NCI-H2029 treated with DMSO at 0.1 percent for 48 hours (cell line): Measurements from ENCODE around the gene TTC28.
"Not testable (repeated sequence)": the region's sequence is repeated elsewhere in the genome, so short reads cannot be mapped to it uniquely, and the experiment has no call there.

Source experiments
- DNase-seq: peaks from one replicate; lab custom pipeline; 2025; lab: John Stamatoyannopoulos, UW

TTC28 gene

DNA sequence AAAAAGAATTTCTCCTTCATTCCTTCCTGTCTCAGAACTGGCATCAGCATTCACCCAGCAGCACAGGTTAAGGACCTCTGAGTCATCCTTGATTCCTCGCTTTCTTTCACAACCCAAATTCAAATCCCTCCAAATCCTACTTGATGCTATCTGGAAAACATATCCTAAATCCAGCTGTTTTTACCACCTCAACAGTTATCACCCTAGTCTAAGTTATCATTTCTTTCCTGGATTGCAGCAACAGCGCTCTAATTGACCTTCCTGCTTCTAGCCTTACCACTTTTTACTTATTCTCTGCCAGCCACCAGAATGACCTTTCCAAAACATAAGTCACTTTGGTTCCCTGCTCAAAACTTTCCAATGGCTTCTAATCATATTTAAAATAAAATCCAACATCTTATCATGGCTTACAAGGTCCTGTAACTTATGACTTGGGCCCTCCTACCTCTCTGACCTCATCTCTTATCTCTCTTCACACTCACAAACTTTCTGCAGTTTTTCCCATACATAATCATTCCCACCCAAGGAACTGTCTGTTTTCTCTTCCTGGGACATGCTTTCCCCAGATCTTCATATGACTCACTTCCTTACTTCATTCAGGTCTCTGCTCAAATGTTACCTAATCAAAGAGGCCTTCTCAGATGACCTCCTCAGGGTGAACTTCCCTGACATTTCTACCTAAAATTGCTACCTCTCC, 119.4 kb downstream of the TTC28 start:
- DNase-seq: no peak

DNA sequence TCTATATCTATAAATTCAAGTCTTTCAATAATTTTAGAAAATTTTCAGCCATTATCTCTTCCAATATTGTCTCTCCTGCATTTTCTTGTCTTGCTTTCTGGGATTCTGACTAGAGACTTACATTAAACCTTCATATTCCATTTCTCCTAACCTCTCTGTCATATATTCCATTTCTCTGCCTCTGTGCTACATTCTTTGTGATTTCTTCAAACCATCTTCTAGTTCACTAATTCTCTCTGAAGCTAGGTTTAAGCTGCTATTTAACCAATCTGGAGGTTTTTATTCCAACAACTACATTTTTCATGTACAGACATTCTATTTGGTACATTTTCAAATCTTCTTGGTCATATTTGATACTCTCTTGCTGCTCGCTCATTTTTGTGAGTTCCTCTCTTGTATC, 122.5 kb downstream of the TTC28 start:
- no peak for DNase-seq

DNA sequence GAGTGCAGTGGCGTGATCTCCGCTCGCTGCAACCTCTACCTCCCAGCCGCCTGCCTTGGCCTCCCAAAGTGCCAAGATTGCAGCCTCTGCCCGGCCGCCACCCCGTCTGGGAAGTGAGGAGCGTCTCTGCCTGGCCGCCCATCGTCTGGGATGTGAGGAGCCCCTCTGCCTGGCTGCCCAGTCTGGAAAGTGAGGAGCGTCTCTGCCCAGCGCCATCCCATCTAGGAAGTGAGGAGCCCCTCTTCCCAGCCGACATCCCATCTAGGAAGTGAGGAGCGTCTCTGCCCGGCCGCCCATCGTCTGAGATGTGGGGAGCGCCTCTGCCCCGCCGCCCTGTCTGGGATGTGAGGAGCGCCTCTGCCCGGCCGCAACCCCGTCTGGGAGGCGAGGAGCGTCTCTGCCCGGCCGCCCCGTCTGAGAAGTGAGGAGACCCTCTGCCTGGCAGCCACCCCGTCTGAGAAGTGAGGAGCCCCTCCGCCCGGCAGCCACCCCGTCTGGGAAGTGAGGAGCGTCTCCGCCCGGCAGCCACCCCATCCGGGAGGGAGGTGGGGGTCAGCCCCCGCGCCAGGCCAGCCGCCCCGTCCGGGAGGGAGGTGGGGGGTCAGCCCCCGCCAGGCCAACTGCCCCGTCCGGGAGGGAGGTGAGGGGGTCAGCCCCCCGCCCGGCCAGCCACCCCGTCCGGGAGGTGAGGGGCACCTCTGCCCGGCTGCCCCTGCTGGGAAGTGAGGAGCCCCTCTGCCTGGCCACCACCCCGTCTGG, 126.4 kb downstream of the TTC28 start:
- DNase-seq: not testable (repeated sequence)

DNA sequence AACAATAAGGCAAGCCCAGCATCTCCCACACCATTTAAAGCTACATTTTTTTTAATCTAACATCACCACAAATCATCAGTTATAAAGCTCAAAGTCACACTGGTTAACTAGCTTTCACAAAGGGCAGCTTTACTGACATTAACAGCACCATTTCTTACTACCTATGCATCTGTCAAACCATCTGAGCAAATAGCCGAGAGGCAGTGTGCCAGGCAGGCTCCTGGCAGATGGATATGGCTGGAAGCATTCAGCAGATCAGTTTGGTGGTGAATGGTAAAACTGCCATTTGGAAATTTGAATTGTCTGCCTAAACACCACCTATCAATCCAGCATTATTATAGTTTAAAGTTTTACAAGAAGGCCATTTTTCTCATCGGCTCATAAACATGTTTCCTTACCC, 131.2 kb downstream of the TTC28 start:
- DNase-seq: no peak

DNA sequence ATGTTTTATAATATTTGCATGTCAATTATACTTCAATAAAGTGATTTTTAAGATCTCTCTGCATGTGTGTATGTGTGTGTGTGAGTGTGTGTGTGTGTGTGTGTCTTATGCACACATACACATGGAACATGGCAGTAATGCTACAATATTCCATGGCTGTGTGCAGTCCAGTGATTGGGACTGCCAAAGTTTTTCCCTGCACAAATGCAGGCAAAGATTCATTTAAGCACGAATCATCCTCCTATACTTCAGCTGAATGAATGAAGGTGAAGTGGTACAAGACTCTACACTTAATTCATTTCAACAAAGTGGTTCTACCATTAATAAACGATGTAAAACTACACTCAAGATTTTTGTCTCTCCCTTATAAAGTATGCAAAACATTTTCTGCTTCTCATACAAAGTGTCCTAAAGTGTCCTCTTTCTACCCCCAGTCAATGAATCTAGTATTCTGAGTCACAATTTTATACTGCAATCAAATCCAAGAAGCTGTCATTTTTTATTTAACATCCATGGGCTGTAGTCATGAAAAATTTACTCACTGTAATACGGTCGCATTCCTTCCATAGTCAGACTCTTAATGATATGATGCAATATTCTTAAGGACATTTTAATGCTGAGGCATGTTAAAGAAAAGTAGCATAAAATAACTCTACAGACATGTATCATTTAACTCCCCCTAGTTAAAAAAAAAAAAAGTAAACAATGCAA, 132.4 kb downstream of the TTC28 start:
- no peak for DNase-seq

DNA sequence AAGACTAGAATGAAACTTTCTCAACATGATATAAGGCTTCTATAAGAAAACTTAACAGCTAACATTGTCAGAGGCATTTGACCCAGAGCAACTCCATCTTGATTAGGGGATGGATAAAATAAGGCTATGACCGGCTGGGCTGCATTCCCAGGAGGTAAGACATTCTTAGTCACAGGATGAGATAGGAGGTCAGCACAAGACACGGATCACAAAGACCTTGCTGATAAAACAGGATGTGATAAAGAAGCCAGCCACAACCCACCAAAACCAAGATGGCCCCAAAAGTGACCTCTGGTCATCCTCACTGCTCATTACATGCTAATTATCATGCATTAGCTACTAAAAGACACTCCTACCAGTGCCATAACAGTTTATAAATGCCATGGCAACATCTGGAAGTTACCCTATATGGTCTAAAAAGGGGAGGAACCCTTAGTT, 135.2 kb downstream of the TTC28 start:
- no peak for DNase-seq

DNA sequence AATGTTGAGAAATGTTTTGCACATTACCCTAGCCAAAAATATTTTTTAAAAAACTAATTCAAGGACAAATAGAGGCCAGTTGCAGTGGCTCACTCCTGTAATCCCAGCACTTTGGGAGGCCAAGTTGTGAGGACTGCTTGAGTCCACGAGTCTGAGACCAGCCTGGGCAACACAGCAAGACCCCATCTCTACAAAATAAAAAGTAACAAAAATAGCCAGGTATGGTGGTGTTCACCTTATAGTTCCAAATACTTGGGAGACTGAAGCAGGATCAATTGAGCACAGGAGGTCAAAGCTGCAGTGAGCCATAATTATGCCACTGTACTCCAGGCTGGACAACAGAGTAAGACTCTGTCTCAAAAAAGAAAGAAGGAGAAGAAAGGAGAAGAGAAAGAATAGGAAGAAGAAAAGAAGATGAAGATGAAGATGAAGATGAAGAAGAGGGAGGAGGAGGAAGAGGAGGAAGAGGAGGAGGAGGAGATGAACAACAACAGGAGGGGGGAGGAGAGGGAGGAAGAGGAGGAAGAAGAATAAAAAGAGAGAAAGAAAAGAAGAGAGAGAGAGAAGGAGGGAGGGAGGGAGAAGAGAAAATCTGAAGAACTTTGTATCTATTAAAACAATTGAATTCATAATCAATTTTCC, 136.5 kb downstream of the TTC28 start:
- no peak for DNase-seq

DNA sequence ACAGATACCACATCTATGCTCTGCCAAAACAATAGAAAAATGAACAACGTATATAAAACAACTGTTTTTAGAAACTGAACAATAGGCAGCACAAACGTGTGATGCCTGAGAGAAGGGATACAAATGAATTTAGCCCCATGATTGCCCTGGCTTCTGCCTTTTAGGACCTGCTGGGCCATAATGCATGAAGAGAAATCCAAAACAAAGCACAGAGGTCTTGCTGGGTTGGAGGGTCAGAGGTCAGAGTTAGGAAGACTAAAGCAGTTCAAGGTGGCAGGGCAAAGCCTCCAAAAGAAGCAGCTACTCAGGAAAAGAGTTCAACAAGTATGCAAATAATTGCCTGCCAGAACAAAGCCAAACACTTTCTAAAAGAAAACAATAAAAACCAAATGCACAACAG, 138.5 kb downstream of the TTC28 start:
- DNase-seq: no peak

DNA sequence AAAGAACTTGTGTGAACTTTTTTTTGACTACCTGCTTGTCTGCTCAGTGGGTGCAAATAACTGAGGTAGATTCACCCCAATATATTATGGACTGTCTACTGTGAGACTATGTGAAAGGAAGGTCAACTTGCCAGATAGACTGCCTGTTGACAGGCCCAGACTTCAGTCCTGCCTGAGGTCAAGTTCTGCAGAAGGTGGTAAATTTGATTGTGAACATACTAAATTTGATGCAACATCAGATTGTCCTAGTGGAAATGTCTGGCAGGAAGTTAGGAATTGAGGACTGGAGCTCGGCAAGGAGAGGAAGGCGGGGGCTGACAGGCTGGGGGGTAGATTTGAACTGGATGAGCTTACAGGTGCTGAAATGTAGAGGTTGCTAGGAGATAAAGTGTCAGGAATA, 140.7 kb downstream of the TTC28 start:
- no peak for DNase-seq

DNA sequence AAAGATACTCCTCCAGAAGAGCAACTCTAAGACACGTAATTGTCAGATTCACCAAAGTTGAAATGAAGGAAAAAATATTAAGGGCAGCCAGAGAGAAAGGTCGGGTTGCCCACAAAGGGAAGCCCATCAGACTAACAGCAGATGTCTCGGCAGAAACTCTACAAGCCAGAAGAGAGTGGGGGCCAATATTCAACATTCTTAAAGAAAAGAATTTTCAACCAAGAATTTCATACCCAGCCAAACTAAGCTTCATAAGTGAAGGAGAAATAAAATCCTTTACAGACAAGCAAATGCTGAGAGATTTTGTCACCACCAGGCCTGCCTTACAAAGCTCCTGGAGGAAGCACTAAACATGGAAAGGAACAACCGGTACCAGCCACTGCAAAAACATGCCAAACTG, 149.1 kb downstream of the TTC28 start:
- DNase-seq: not testable (repeated sequence)

DNA sequence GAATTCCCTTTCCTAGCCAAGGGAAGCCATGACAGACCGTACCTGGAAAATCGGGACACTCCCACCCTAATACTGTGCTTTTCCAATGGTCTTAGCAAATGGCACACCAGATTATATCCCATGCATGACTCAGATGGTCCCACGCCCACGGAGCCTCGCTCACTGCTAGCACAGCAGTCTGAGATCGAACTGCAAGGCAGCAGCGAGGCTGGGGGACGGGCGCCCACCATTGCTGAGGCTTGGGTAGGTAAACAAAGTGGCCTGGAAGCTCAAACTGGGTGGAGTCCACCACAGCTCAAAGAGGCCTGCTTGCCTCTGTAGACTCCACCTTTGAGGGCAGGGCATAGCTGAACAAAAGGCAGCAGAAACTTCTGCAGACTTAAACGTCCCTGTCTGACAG, 150.5 kb downstream of the TTC28 start:
- DNase-seq: not testable (repeated sequence)

DNA sequence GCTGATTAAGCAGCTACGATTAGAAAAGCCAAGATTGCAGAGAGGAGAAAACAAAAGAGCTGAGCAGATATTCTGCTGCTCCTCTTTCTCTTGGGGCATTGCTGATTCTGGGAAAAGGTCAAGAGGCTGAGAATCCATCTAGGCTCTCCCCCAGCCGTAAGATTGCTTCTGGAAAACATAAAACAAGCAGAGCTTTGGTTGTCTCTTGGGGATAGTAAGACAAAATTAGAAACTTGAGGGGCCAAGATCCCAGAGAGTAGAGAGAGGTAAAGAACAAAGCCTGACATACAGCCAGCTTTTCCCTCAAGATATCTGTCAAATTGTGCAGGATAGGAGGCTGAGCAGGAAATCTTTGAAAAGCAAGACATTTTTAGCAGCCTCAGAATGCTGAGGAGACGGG, 158.2 kb downstream of the TTC28 start:
- DNase-seq: no peak

DNA sequence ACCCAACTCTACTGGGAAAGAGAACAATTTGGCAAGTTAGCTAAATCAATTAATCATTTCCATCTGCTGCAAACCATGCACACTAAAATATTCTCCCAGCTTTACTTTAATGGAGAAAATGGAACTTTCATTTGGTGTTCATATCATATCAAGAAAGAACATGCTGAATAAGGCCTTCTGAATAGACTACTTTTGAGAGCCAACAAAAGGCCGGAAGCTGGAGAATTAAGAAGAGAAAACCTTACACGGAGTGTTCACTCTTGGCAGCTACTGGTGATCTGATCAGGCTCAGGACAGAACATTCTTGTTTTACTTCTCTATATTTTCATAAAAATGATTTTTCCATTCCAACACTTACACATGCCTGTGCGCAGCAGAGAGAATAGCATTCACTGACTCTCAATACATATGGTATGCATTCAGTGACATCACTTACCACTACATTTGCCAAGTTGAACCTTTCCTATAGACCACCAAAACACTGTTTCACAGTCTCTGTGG, 165.3 kb downstream of the TTC28 start:
- no peak for DNase-seq

DNA sequence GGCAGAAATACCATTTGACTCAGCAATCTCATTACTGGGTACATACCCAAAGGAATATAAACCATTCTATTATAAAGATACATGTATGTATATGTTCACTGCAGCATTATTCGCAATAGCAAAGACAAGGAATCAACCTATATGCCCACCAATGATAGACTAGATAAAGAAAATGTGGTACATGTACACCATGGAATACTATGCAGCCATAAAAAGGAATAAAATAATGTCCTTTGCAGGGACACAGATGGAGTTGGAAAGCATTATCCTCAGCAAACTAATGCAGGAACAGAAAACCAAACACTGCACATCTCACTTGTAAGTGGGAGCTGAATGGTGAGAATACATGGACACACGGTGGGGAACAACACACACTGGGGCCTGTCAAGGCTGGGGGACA, 167.3 kb downstream of the TTC28 start:
- not testable (repeated sequence) for DNase-seq

DNA sequence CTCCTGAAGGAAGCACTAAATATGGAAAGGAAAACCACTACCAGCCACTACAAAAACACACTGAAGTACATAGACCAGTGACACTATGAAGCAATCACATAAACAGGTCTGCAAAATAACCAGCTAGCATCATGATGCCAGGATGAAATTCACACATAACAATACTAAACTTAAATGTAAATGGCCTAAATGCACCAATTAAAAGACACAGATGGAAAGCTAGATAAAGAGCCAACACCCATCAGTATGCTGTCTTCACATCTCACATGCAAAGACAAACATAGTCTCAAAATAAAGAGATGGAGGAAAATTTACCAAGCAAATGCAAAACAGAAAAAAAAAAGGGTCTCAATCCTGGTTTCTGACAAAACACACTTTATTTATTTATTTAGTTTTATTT, 171.7 kb downstream of the TTC28 start:
- DNase-seq: no peak

DNA sequence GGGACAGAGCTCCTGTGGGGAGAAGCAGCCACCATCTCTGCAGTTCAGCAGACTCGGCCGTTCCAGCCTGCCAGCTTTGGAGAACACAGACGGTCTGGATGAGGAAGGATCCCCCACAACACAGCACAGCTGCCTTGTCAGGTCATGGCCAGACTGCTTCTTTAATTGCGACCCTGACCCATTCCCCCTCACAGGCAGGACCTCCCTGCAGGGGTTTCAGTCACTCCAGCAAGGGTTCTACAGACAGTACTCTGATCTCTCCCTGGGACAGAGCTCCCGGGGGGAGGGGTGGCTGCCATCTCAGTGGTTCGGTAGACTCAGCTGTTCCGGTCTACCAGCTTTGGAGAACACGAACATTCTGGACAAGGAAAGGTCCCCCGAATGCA, 173.5 kb downstream of the TTC28 start:
- no peak for DNase-seq

DNA sequence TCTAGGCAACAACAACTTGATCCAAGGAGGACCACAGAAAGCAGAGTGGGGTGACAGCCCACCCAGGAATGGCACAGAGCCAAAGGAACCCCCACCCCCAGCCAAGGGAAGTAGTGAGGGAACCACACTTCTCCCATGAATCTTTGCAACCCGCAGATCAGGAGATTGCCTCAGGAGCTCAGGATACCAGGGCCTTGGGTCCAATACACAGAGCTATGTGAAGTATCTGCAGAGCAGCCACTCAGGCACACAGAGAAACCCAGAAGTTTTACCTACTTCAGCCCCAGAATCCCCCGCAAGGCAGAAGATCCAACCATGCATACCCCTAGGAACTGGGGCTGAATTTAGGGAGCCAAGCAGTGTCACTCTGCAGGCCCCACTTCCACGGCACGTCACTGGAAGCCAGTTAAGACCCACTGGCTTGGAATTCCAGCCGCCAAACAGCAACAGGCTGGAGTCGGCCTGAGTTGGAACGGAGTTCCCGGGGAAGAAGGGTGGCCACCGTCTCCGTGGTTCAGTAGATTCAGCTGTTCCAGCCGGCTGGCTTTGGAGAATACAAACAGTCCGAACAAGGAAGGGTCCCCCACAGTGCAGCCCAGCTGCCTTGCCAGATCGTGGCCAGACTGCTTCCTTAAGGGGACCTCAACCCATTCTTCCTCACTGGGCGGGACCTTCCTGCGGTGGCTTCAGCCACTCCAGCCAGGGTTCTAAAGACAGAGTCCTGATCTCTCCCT, 174.1 kb downstream of the TTC28 start:
- no peak for DNase-seq

DNA sequence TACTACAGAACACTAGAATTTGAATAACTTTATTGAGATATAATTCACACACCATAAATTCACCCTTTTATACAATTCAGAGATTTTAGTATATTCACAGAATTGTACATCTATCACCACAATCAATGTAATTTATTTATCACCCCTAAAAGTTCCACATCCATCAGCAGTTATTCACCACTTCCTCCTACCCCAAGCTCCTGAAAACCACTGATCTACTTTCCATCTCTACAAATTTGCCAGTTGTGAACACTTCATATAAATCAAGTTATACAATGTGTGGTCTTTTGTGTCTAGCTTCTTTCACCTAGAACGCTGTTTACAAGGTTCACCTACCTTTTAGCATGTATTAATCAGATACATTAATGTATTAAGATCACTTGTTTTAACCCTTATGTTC, 179.6 kb downstream of the TTC28 start:
- DNase-seq: no peak

DNA sequence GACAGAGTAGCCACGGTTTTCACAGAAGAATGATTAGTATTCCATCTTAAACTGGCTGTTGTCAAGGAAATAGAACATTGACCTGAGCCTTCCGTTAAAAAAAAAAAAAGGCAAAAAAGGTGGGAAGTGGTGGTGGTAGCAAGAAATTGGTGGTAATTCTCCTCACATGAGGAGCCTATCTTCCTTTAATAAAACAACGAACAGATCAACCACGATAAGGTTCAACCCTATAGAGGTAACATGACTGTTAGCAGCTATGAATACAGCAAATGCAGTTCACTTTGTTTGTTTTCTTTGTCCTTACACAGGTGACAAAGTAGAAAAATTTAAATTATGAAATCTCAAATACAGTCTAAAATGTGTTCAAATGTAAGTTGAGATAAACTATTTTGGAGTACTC, 181.6 kb downstream of the TTC28 start:
- no peak for DNase-seq

DNA sequence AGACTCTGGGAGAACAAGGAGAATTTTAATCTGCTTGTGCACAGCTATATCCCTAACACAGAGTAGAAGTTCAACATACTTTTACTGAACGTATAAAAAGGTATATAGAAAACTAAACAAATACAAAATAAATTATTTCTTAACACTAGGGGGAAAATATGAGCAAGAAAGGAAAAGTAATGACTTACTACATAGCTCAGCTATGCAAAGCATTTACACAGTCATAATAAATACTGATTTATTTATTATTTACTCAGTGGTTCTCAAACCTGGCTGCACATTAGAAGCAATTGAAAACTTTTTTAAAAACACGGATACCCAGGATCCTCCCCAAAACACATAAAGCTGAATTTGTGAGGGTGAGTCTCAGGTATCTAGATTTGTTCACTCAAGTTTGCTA, 182.5 kb downstream of the TTC28 start:
- DNase-seq: no peak

DNA sequence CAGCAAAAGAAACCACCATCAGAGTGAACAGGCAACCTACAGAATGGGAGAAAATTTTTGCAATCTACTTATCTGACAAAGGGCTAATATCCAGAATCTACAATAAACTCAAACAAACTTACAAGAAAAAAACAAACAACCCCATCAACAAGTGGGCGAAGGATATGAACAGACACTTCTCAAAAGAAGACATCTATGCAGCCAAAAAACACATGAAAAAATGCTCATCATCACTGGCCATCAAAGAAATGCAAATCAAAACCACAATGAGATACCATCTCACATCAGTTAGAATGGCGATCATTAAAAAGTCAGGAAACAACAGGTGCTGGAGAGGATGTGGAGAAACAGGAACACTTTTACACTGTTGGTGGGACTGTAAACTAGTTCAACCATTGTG, 188.4 kb downstream of the TTC28 start:
- not testable (repeated sequence) for DNase-seq

DNA sequence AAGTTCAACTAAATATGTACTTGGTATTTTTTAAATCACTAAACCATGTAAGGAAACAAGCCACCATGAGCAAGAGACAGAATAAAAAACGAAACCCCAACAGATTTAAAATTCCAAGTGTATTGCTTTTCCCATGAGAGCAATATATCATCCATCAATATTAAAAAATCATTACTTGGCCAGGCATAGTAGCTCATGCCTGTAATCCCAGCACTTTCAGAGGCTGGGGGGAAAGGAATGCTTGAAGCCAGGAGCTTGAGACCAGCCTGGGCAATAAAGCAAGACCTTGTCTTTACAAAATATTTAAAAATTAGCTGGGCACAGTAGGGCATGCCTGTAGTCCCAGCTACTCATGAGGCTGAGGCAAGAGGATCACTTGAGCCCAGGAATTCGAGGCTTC, 190.8 kb downstream of the TTC28 start:
- DNase-seq: no peak
